ENCODE results near the gene ZMIZ1.

DNA sequence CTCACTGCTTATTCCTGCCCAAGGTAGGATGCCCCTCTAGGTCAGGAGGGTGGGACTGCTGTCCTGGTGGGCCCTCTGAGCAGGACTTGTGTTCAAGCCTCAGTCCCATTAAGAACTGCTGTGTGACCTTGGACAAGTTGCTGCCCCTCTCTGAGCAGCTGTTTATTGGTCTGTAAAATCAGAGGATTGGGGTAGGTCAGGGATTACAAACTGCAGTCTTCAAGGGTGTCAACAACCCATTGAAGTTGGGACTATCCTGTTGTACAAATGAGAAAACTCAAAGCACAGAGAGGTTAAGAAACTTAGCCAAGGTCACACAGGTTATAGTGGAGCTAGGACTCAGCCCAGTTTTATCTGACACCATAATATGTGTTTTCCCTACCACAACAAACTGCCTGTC lies 55.3 kb downstream of the ZMIZ1 start:
- TF ChIP-seq, protein P1, sequence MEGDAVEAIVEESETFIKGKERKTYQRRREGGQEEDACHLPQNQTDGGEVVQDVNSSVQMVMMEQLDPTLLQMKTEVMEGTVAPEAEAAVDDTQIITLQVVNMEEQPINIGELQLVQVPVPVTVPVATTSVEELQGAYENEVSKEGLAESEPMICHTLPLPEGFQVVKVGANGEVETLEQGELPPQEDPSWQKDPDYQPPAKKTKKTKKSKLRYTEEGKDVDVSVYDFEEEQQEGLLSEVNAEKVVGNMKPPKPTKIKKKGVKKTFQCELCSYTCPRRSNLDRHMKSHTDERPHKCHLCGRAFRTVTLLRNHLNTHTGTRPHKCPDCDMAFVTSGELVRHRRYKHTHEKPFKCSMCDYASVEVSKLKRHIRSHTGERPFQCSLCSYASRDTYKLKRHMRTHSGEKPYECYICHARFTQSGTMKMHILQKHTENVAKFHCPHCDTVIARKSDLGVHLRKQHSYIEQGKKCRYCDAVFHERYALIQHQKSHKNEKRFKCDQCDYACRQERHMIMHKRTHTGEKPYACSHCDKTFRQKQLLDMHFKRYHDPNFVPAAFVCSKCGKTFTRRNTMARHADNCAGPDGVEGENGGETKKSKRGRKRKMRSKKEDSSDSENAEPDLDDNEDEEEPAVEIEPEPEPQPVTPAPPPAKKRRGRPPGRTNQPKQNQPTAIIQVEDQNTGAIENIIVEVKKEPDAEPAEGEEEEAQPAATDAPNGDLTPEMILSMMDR (IDR thresholded peaks at IDR 0.05; ENCODE audit: low read depth, low read length, missing input control): no peak
- TF ChIP-seq EGR1 (IDR thresholded peaks at IDR 0.05; ENCODE audit: low read depth in 2 of 2): no peak
- TF ChIP-seq YY1 (IDR thresholded peaks at IDR 0.05): no peak
- TF ChIP-seq, protein P2, sequence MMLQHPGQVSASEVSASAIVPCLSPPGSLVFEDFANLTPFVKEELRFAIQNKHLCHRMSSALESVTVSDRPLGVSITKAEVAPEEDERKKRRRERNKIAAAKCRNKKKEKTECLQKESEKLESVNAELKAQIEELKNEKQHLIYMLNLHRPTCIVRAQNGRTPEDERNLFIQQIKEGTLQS (IDR thresholded peaks at IDR 0.05): no peak
- TF ChIP-seq RXRA (IDR thresholded peaks at IDR 0.05): no peak
- TF ChIP-seq, protein P3, sequence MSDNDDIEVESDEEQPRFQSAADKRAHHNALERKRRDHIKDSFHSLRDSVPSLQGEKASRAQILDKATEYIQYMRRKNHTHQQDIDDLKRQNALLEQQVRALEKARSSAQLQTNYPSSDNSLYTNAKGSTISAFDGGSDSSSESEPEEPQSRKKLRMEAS (IDR thresholded peaks at IDR 0.05): no peak
- no peak for TF ChIP-seq SP1 (IDR thresholded peaks at IDR 0.05)
- TF ChIP-seq GABPA (IDR thresholded peaks at IDR 0.05 in 1 of 2, conservative IDR thresholded peaks at IDR 0.05 in 1 of 2): no peak
- TF ChIP-seq JUND (IDR thresholded peaks at IDR 0.05): no peak
